CD4-positive, alpha-beta T cell treated with Interleukin-6 at 100 ng/mL for 8 hours (primary cell): Measurements from ENCODE around the gene ITGAE.
"Not testable (repeated sequence)": the region's sequence is repeated elsewhere in the genome, so short reads cannot be mapped to it uniquely, and the experiment has no call there.

Source experiments
- DNase-seq: peaks from one replicate; pipeline ENCODE4 v3.0.0-alpha.2; 2020; ENCODE audit warnings: mixed read lengths, low spot score

Gene ITGAE

GRCh38 chr17:3795390-3796102 lies 5.4 kb downstream of the ITGAE start:
- no peak for DNase-seq

GRCh38 chr17:3794557-3795389 lies 6.2 kb downstream of the ITGAE start:
- peak; percentile 38 for DNase-seq

- DNase-seq: not testable (repeated sequence)
These were observed 6.8 kb downstream of the ITGAE start for GRCh38 chr17:3794152-3794551.

- DNase-seq: not testable (repeated sequence)
These were observed 7.7 kb downstream of the ITGAE start for GRCh38 chr17:3793258-3793657.

GRCh38 chr17:3792481-3792880 lies 8.5 kb downstream of the ITGAE start:
- no peak for DNase-seq

- peak; percentile 43 for DNase-seq
These were observed 12.8 kb downstream of the ITGAE start for GRCh38 chr17:3788200-3788599.

GRCh38 chr17:3785323-3785722 lies 15.7 kb downstream of the ITGAE start:
- not testable (repeated sequence) for DNase-seq

- DNase-seq: no peak
These were observed 18.2 kb downstream of the ITGAE start for GRCh38 chr17:3782751-3783150.

- DNase-seq: no peak
These were observed 20.0 kb downstream of the ITGAE start for GRCh38 chr17:3780986-3781385.

GRCh38 chr17:3777366-3778120 lies 23.4 kb downstream of the ITGAE start:
- no peak for DNase-seq

- DNase-seq: no peak
These were observed 27.0 kb downstream of the ITGAE start for GRCh38 chr17:3773966-3774365.

- DNase-seq: no peak
These were observed 27.5 kb downstream of the ITGAE start for GRCh38 chr17:3773511-3773910.

GRCh38 chr17:3772764-3773163 lies 28.2 kb downstream of the ITGAE start:
- no peak for DNase-seq

GRCh38 chr17:3771140-3771539 lies 29.8 kb downstream of the ITGAE start:
- no peak for DNase-seq

- no peak for DNase-seq
These were observed 30.5 kb downstream of the ITGAE start for GRCh38 chr17:3770466-3770865.

GRCh38 chr17:3768769-3769168 lies 32.2 kb downstream of the ITGAE start:
- no peak for DNase-seq

GRCh38 chr17:3768341-3768740 lies 32.6 kb downstream of the ITGAE start:
- no peak for DNase-seq

GRCh38 chr17:3766779-3767178 lies 34.2 kb downstream of the ITGAE start:
- DNase-seq: peak; percentile 32

GRCh38 chr17:3765981-3766380 lies 35.0 kb downstream of the ITGAE start:
- DNase-seq: no peak

GRCh38 chr17:3763777-3764170 lies 37.2 kb downstream of the ITGAE start:
- DNase-seq: no peak

GRCh38 chr17:3762922-3763776 lies 37.8 kb downstream of the ITGAE start:
- peak; percentile 55 for DNase-seq

GRCh38 chr17:3761918-3762380 lies 39.0 kb downstream of the ITGAE start:
- no peak for DNase-seq
